RWPE2 (cell line): Measurements from ENCODE around the gene PCDHGA4.

Source experiments
- ATAC-seq: fragments of 200-7000 bp; cut with Tn5 transposase; 3 replicates; pipeline ENCODE4 v1.9.1; 2021; ENCODE audit warnings: low read depth
- DNase-seq: peaks from one replicate; pipeline ENCODE4 v3.0.0-alpha.2; 2020; ENCODE audit warnings: low spot score
- H3K27ac ChIP-seq: fragments of 450-650 bp; 2 replicates; pipeline ENCODE4 v1.5.1; 2017; ENCODE audit warnings: mild to moderate bottlenecking; ENCODE audit not compliant: poor library complexity, severe bottlenecking
- H3K27me3 ChIP-seq: fragments of 250-450 bp; sonication (Bioruptor Pico); 2 replicates; pipeline ENCODE4 v1.5.1; 2021; ENCODE audit warnings: mild to moderate bottlenecking, moderate library complexity; ENCODE audit not compliant: insufficient read depth, poor library complexity, severe bottlenecking
- H3K36me3 ChIP-seq: fragments of 250-450 bp; sonication (Bioruptor Pico); 2 replicates; pipeline ENCODE4 v1.5.1; 2020; ENCODE audit warnings: low read depth, mild to moderate bottlenecking, moderate library complexity
- H3K4me1 ChIP-seq: fragments of 250-450 bp; sonication (Bioruptor Pico); 2 replicates; pipeline ENCODE4 v1.5.1; 2021; ENCODE audit warnings: mild to moderate bottlenecking, moderate library complexity; ENCODE audit not compliant: insufficient read depth, poor library complexity, severe bottlenecking
- H3K4me3 ChIP-seq: fragments of 250-450 bp; sonication (Bioruptor Pico); 2 replicates; pipeline ENCODE4 v1.5.1; 2021; ENCODE audit warnings: mild to moderate bottlenecking, moderate library complexity; ENCODE audit not compliant: severe bottlenecking
- H3K9me3 ChIP-seq: fragments of 250-450 bp; sonication (Bioruptor Pico); 2 replicates; pipeline ENCODE4 v1.5.1; 2021; ENCODE audit warnings: mild to moderate bottlenecking, moderate library complexity; ENCODE audit not compliant: severe bottlenecking
- TF ChIP-seq, protein P1 (sequence below): fragments of 450-650 bp; IDR thresholded peaks from one replicate; pipeline ENCODE4 v1.5.1; 2017; ENCODE audit warnings: mild to moderate bottlenecking, moderate library complexity; ENCODE audit not compliant: poor library complexity, severe bottlenecking

PCDHGA4 gene

GRCh38 chr5:141402553-141403243 lies 47.9 kb downstream of the PCDHGA4 start, which contains the start of gene PCDHGA9:
PCDHGA9 (plus strand) TSS chr5:141402778; CDS start chr5:141402953, 175 bp downstream.
- Histone ChIP-seq H3K36me3 (peaks cover 14% of the 10 kb centered on the region), H3K27ac (no peak within 1 kb of the TSS), H3K27me3 (peaks cover 16% of the 10 kb centered on the region), H3K9me3 (peaks cover 31% of the 10 kb centered on the region), H3K4me3 (peak within 1 kb of the TSS; percentile 20), H3K4me1 (peaks cover 3% of the 10 kb centered on the region)
- ATAC-seq (peak; percentile 42; the same call in 1 of the 3 replicates), DNase-seq (no peak)
- TF ChIP-seq, protein P1, sequence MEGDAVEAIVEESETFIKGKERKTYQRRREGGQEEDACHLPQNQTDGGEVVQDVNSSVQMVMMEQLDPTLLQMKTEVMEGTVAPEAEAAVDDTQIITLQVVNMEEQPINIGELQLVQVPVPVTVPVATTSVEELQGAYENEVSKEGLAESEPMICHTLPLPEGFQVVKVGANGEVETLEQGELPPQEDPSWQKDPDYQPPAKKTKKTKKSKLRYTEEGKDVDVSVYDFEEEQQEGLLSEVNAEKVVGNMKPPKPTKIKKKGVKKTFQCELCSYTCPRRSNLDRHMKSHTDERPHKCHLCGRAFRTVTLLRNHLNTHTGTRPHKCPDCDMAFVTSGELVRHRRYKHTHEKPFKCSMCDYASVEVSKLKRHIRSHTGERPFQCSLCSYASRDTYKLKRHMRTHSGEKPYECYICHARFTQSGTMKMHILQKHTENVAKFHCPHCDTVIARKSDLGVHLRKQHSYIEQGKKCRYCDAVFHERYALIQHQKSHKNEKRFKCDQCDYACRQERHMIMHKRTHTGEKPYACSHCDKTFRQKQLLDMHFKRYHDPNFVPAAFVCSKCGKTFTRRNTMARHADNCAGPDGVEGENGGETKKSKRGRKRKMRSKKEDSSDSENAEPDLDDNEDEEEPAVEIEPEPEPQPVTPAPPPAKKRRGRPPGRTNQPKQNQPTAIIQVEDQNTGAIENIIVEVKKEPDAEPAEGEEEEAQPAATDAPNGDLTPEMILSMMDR: peak; percentile 53

GRCh38 chr5:141403387-141403786 lies 48.6 kb downstream of the PCDHGA4 start:
- peaks cover 3% of the 10 kb centered on the region for H3K4me1 ChIP-seq
- TF ChIP-seq, protein P1: no peak
- DNase-seq (no peak), ATAC-seq (no peak)
- peaks cover 14% of the 10 kb centered on the region for H3K36me3 ChIP-seq
- no peak overlapping the region for H3K27ac ChIP-seq
- no peak overlapping the region for H3K4me3 ChIP-seq
- peaks cover 16% of the 10 kb centered on the region for H3K27me3 ChIP-seq
- H3K9me3 ChIP-seq: peaks cover 33% of the 10 kb centered on the region
